ENCODE results near the gene YARS2.

GRCh38 chr12:32708926-32709325 lies 46.8 kb downstream of the YARS2 start:
- TF ChIP-seq TARDBP (IDR thresholded peaks at IDR 0.05) (no peak), FOXA1 (IDR thresholded peaks at IDR 0.05) (no peak), ARNT (IDR thresholded peaks at IDR 0.05) (no peak), BHLHE40 (IDR thresholded peaks at IDR 0.05; ENCODE audit: borderline replicate concordance) (no peak), NFRKB (IDR thresholded peaks at IDR 0.05) (no peak)

Data from HEK293T (cell line).